ENCODE results near the gene CIB2.
"Not testable (repeated sequence)": the region's sequence is repeated elsewhere in the genome, so short reads cannot be mapped to it uniquely, and the experiment has no call there.

Gene CIB2

GRCh38 chr15:78131295-78132061 lies at the start of gene CIB2:
Gene CIB2 (minus strand): TSS chr15:78131445. CDS start chr15:78131215, 230 bp downstream.
- DNase-seq (ENCODE audit: low read depth in 2 of 2), result peak; percentile 41 to 70

- DNase-seq (ENCODE audit: low read depth in 2 of 2), result no peak
These were observed 48.7 kb upstream of the CIB2 start for GRCh38 chr15:78179906-78180305.

- no peak for DNase-seq (ENCODE audit: low read depth in 2 of 2)
These were observed 48.1 kb upstream of the CIB2 start for GRCh38 chr15:78179286-78179840.

GRCh38 chr15:78178064-78178463 lies 46.8 kb upstream of the CIB2 start:
- no peak for DNase-seq (ENCODE audit: low read depth in 2 of 2)

- no peak for DNase-seq (ENCODE audit: low read depth in 2 of 2)
These were observed 46.2 kb upstream of the CIB2 start for GRCh38 chr15:78177447-78177873.

GRCh38 chr15:78175330-78175729 lies 44.1 kb upstream of the CIB2 start:
- DNase-seq (ENCODE audit: low read depth in 2 of 2), result no peak

- no peak for DNase-seq (ENCODE audit: low read depth in 2 of 2)
These were observed 43.2 kb upstream of the CIB2 start for GRCh38 chr15:78174401-78174800.

- DNase-seq (ENCODE audit: low read depth in 2 of 2), result no peak
These were observed 40.7 kb upstream of the CIB2 start for GRCh38 chr15:78171864-78172472.

GRCh38 chr15:78170848-78171773 lies 39.9 kb upstream of the CIB2 start:
- no peak for DNase-seq (ENCODE audit: low read depth in 2 of 2)

GRCh38 chr15:78168608-78169007 lies 37.4 kb upstream of the CIB2 start:
- no peak for DNase-seq (ENCODE audit: low read depth in 2 of 2)

- DNase-seq (ENCODE audit: low read depth in 2 of 2), result no peak
These were observed 36.1 kb upstream of the CIB2 start for GRCh38 chr15:78167227-78167888.

GRCh38 chr15:78164010-78164409 lies 32.8 kb upstream of the CIB2 start:
- no peak for DNase-seq (ENCODE audit: low read depth in 2 of 2)

GRCh38 chr15:78162038-78162437 lies 30.8 kb upstream of the CIB2 start:
- peak in 1 of 2 donors; percentile 48 for DNase-seq (ENCODE audit: low read depth in 2 of 2)

GRCh38 chr15:78159395-78159794 lies 28.1 kb upstream of the CIB2 start:
- no peak for DNase-seq (ENCODE audit: low read depth in 2 of 2)

GRCh38 chr15:78157203-78157602 lies 26.0 kb upstream of the CIB2 start:
- no peak for DNase-seq (ENCODE audit: low read depth in 2 of 2)

- DNase-seq (ENCODE audit: low read depth in 2 of 2), result no peak
These were observed 25.4 kb upstream of the CIB2 start for GRCh38 chr15:78156653-78157052.

GRCh38 chr15:78155355-78155939 lies 24.2 kb upstream of the CIB2 start:
- no peak for DNase-seq (ENCODE audit: low read depth in 2 of 2)

GRCh38 chr15:78154955-78155354 lies 23.7 kb upstream of the CIB2 start:
- no peak for DNase-seq (ENCODE audit: low read depth in 2 of 2)

- not testable (repeated sequence) for DNase-seq (ENCODE audit: low read depth in 2 of 2)
These were observed 19.8 kb upstream of the CIB2 start for GRCh38 chr15:78151075-78151474.

GRCh38 chr15:78149805-78150751 lies 18.8 kb upstream of the CIB2 start:
- DNase-seq (ENCODE audit: low read depth in 2 of 2), result no peak

All from stimulated activated CD8-positive, alpha-beta memory T cell treated with anti-CD3 and anti-CD28 coated beads, Interleukin-7, amount 100 ng/mL, for 4 hours (primary cell).